GM23338 (cell line): ENCODE results near the gene SH3BP2.

Source experiments
- CREB1 ChIP-seq: fragments of 250-450 bp; sonication (Bioruptor Pico); IDR thresholded peaks from 2 replicates; pipeline ENCODE4 v1.5.0; 2020; ENCODE audit warnings: low read depth, mild to moderate bottlenecking, moderate library complexity
- CTCF ChIP-seq, 2 experiments: fragments of 200-600 bp in 1 of 2; sonication (generic) in 1 of 2; conservative IDR thresholded peaks; 2 replicates each; pipeline versions ENCODE4 v1.5.1 to v1.6.1; 2016 to 2017; ENCODE audit warnings: antibody characterized with exemption in 2 of 2, low read depth in 2 of 2, mild to moderate bottlenecking in 2 of 2, moderate library complexity in 1 of 2
- EZH2 ChIP-seq: fragments of 200-600 bp; sonication (generic); IDR thresholded peaks from one replicate; pipeline ENCODE4 v1.8.0; 2017; ENCODE audit warnings: antibody characterized with exemption, mild to moderate bottlenecking, low read depth; ENCODE audit not compliant: unreplicated experiment
- EZH2phosphoT487 ChIP-seq: fragments of 200-600 bp; sonication (generic); IDR thresholded peaks from one replicate; pipeline ENCODE4 v1.8.1; 2018; ENCODE audit warnings: antibody characterized with exemption; ENCODE audit not compliant: unreplicated experiment
- JUNB ChIP-seq: IDR thresholded peaks from one replicate; pipeline ENCODE4 v1.6.1; 2016; ENCODE audit warnings: antibody characterized with exemption; ENCODE audit not compliant: unreplicated experiment
- POLR2AphosphoS5 ChIP-seq: IDR thresholded peaks from 2 replicates; pipeline ENCODE4 v1.6.1; 2016; ENCODE audit warnings: antibody characterized with exemption, low read depth
- REST ChIP-seq: IDR thresholded peaks from one replicate; pipeline ENCODE4 v1.6.1; 2018; ENCODE audit warnings: antibody characterized with exemption; ENCODE audit not compliant: unreplicated experiment

GRCh38 chr4:2781911-2782310 lies 11.0 kb upstream of the SH3BP2 start:
- TF ChIP-seq POLR2AphosphoS5 (no peak), CTCF (conservative IDR thresholded peaks at IDR 0.05; ENCODE audit: low read depth in 2 of 2) (no peak), REST (no peak), EZH2phosphoT487 (no peak), EZH2 (no peak), JUNB (no peak), CREB1 (CRISPR knock-in tag) (no peak)
